ENCODE measurements around the gene DCC. TPM values are rescaled to one million over a fixed set of nuclear protein-coding genes. Genes with fewer than 3 reads are reported as not detected.

The DCC gene
- polyA plus RNA-seq, 1 donor (not counting 4 experiments of a cell fraction or from before 2014, with no cell fraction given) = not detected

DNA sequence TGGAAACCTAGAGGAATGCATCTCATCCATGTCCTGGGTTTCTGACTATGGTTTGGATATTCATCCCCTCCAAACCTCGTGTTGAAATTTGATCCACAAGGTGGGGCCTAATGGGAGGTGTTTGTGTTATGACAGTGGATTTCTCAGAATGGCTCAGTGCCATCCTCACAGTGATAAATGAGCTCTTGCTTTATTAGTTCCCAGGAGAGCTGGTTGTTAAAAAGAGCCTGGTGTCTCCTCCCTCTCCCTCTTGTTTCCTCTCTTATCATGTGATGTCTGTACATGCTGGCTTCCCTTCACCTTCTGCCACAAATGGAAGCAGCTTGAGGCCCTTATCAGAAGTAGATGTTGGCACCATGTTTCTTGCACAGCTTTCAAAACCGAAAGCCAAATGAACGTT lies 424.3 kb downstream of the DCC start:
- dilution Hi-C loops (cut with MboI; ENCODE audit: extremely low pct_ligation_motif_present, low sequenced_read_pairs) = no loop called here
- no peaks in the 10 kb centered on the region for H3K27me3 ChIP-seq (ENCODE audit: control insufficient read depth, extremely low read depth, insufficient read depth, low read length)
- H3K9ac ChIP-seq (ENCODE audit: control insufficient read depth, extremely low read depth, insufficient read depth, low read length) = no peak overlapping the region
- DNase-seq (ENCODE audit: low read depth, low spot score) = no peak
- H3K9me3 ChIP-seq (ENCODE audit: control insufficient read depth, low read depth, low read length) = peaks cover 2% of the 10 kb centered on the region
- no peaks in the 10 kb centered on the region for H3K36me3 ChIP-seq (ENCODE audit: control insufficient read depth in 2 of 2, extremely low read depth in 1 of 2, insufficient read depth in 2 of 2, low read length in 2 of 2)
- no peaks in the 10 kb centered on the region for H4K20me1 ChIP-seq (ENCODE audit: control insufficient read depth, extremely low read depth, insufficient read depth, low read length)
- H3K9me1 ChIP-seq (ENCODE audit: control insufficient read depth, extremely low read depth, insufficient read depth, low read length) = no peaks in the 10 kb centered on the region
- H3K4me1 ChIP-seq (ENCODE audit: control insufficient read depth, extremely low read depth, insufficient read depth, low read length) = no peaks in the 10 kb centered on the region
- TF ChIP-seq, protein P1, sequence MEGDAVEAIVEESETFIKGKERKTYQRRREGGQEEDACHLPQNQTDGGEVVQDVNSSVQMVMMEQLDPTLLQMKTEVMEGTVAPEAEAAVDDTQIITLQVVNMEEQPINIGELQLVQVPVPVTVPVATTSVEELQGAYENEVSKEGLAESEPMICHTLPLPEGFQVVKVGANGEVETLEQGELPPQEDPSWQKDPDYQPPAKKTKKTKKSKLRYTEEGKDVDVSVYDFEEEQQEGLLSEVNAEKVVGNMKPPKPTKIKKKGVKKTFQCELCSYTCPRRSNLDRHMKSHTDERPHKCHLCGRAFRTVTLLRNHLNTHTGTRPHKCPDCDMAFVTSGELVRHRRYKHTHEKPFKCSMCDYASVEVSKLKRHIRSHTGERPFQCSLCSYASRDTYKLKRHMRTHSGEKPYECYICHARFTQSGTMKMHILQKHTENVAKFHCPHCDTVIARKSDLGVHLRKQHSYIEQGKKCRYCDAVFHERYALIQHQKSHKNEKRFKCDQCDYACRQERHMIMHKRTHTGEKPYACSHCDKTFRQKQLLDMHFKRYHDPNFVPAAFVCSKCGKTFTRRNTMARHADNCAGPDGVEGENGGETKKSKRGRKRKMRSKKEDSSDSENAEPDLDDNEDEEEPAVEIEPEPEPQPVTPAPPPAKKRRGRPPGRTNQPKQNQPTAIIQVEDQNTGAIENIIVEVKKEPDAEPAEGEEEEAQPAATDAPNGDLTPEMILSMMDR (optimal IDR thresholded peaks at IDR 0.05 in 1 of 3, IDR thresholded peaks at IDR 0.05 in 1 of 3, conservative IDR thresholded peaks at IDR 0.05 in 1 of 3; ENCODE audit: extremely low read depth in 1 of 3, insufficient read depth in 2 of 3, low read length in 3 of 3) = no peak
- no peak for TF ChIP-seq EZH2 (IDR thresholded peaks at IDR 0.05; ENCODE audit: low read length)
- no peak overlapping the region for H3K4me2 ChIP-seq (ENCODE audit: control insufficient read depth, extremely low read depth, insufficient read depth, low read depth, low read length)
- no peak overlapping the region for H2AFZ ChIP-seq (ENCODE audit: control insufficient read depth, low read length)
- no peak overlapping the region for H3K4me3 ChIP-seq (ENCODE audit: control insufficient read depth in 2 of 3, extremely low read depth in 1 of 3, insufficient read depth in 2 of 3, low read depth in 1 of 3, low read length in 3 of 3)
- H3K79me2 ChIP-seq (ENCODE audit: control insufficient read depth, insufficient read depth, low read length) = no peaks in the 10 kb centered on the region
- no peak overlapping the region for H3K27ac ChIP-seq (ENCODE audit: control insufficient read depth, insufficient read depth, low read length)
- FAIRE-seq = no peak

DNA sequence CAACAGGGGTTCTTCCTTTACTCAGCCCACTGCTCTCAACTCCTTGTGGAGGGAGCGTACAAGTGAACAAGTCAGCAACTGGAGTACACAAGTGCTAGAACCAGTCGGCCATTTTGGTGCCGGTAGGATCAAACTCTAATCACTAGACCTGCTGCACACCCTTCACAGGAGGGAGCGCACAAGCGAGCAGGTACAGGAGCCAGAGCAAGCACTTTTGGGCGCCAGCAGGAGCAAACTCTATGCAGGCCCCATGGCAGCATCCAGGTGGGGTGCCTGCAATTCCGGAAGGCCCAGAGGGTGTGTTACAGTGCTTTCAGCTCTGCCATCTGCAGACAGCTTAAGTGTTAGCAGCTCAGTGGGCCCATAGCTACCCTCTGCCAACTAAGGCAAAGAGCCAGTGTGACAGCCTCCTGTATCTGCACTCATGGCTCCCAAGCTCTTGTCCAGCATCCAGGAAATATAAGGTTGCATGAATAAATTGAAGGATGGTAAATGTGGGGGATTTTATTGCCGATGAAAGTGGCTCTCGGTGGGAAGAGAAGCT lies 426.1 kb downstream of the DCC start:
- Histone ChIP-seq H3K27ac (ENCODE audit: control insufficient read depth, insufficient read depth, low read length) (no peak overlapping the region), H3K4me3 (ENCODE audit: control insufficient read depth in 2 of 3, extremely low read depth in 1 of 3, insufficient read depth in 2 of 3, low read depth in 1 of 3, low read length in 3 of 3) (no peak overlapping the region), H4K20me1 (ENCODE audit: control insufficient read depth, extremely low read depth, insufficient read depth, low read length) (no peaks in the 10 kb centered on the region), H3K36me3 (ENCODE audit: control insufficient read depth in 2 of 2, extremely low read depth in 1 of 2, insufficient read depth in 2 of 2, low read length in 2 of 2) (no peaks in the 10 kb centered on the region), H3K4me2 (ENCODE audit: control insufficient read depth, extremely low read depth, insufficient read depth, low read depth, low read length) (no peak overlapping the region), H3K9me1 (ENCODE audit: control insufficient read depth, extremely low read depth, insufficient read depth, low read length) (no peaks in the 10 kb centered on the region), H3K9ac (ENCODE audit: control insufficient read depth, extremely low read depth, insufficient read depth, low read length) (no peak overlapping the region), H3K4me1 (ENCODE audit: control insufficient read depth, extremely low read depth, insufficient read depth, low read length) (no peaks in the 10 kb centered on the region), H3K9me3 (ENCODE audit: control insufficient read depth, low read depth, low read length) (peaks cover 2% of the 10 kb centered on the region), H3K79me2 (ENCODE audit: control insufficient read depth, insufficient read depth, low read length) (no peaks in the 10 kb centered on the region), H2AFZ (ENCODE audit: control insufficient read depth, low read length) (no peak overlapping the region), H3K27me3 (ENCODE audit: control insufficient read depth, extremely low read depth, insufficient read depth, low read length) (no peaks in the 10 kb centered on the region)
- FAIRE-seq (no peak), DNase-seq (ENCODE audit: low read depth, low spot score) (no peak)
- dilution Hi-C loops (cut with MboI; ENCODE audit: extremely low pct_ligation_motif_present, low sequenced_read_pairs) = no loop called here
- TF ChIP-seq EZH2 (IDR thresholded peaks at IDR 0.05; ENCODE audit: low read length) = no peak
- TF ChIP-seq, protein P1 (optimal IDR thresholded peaks at IDR 0.05 in 1 of 3, IDR thresholded peaks at IDR 0.05 in 1 of 3, conservative IDR thresholded peaks at IDR 0.05 in 1 of 3; ENCODE audit: extremely low read depth in 1 of 3, insufficient read depth in 2 of 3, low read length in 3 of 3) = no peak

All from keratinocyte (primary cell).